Loucy (cell line): ENCODE results near the gene RORC.

Source experiments
- EZH2phosphoT487 ChIP-seq: fragments of 200-600 bp; IDR thresholded peaks from 2 replicates; pipeline ENCODE4 v1.6.1; 2018; ENCODE audit warnings: antibody characterized with exemption, mild to moderate bottlenecking, moderate library complexity, borderline replicate concordance
- TF ChIP-seq, protein P1 (sequence below): fragments of 200-600 bp; sonication (generic); conservative IDR thresholded peaks from 2 replicates; pipeline ENCODE4 v1.5.1; 2014; ENCODE audit warnings: mild to moderate bottlenecking, antibody characterized with exemption, low read length

DNA sequence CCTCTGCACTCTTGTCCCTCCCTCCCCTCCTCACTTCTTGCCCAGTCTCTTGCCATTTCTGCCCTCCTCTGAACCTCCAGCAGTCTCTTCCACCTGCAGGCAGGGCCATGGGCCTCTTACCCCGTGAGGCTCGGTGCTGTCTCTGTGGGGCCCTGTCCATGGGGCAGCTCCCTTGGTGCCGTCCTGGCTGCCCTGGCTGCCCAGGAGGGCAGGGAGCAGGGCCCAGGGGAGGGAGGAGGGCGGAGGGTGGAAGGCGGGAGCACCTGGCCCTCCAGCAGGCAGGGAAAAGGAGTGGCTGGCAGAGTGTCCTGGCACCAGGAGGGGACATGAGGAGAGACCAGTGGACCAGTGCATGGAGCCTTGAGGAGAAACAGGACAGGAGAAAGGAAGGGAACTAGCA lies at the start of gene RORC:
- TF ChIP-seq, protein P1, sequence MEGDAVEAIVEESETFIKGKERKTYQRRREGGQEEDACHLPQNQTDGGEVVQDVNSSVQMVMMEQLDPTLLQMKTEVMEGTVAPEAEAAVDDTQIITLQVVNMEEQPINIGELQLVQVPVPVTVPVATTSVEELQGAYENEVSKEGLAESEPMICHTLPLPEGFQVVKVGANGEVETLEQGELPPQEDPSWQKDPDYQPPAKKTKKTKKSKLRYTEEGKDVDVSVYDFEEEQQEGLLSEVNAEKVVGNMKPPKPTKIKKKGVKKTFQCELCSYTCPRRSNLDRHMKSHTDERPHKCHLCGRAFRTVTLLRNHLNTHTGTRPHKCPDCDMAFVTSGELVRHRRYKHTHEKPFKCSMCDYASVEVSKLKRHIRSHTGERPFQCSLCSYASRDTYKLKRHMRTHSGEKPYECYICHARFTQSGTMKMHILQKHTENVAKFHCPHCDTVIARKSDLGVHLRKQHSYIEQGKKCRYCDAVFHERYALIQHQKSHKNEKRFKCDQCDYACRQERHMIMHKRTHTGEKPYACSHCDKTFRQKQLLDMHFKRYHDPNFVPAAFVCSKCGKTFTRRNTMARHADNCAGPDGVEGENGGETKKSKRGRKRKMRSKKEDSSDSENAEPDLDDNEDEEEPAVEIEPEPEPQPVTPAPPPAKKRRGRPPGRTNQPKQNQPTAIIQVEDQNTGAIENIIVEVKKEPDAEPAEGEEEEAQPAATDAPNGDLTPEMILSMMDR = no peak
- TF ChIP-seq EZH2phosphoT487 = no peak
